Thymus (tissue), 14 donors: ENCODE measurements around the gene PRLR. TPM values are rescaled to one million over a fixed set of nuclear protein-coding genes. Genes with fewer than 3 reads are reported as not detected.

Experiments used
- DNase-seq, 9 donors: peaks; one replicate each; pipeline ENCODE4 v3.0.0-alpha.2; 2013; ENCODE audit warnings: low spot score in 9 of 9, low read depth in 6 of 9, missing footprints in 1 of 9
- H3K27ac ChIP-seq, 2 donors: one replicate each; pipeline ENCODE4 v1.5.1; 2013; ENCODE audit warnings: control low read depth in 1 of 2, low read depth in 1 of 2, low read length in 1 of 2, mild to moderate bottlenecking in 1 of 2, moderate library complexity in 1 of 2
- H3K27me3 ChIP-seq, 2 donors: one replicate each; pipeline ENCODE4 v1.5.1; 2013; ENCODE audit warnings: low read length in 1 of 2; ENCODE audit not compliant: control insufficient read depth in 2 of 2, insufficient read depth in 1 of 2
- H3K36me3 ChIP-seq, 2 donors: one replicate each; pipeline ENCODE4 v1.5.1; 2013; ENCODE audit warnings: low read length in 1 of 2, mild to moderate bottlenecking in 1 of 2, moderate library complexity in 1 of 2; ENCODE audit not compliant: control insufficient read depth in 2 of 2, insufficient read depth in 2 of 2
- H3K4me1 ChIP-seq, 2 donors: one replicate each; pipeline ENCODE4 v1.5.1; 2013; ENCODE audit warnings: low read length in 2 of 2; ENCODE audit not compliant: control insufficient read depth in 2 of 2, insufficient read depth in 2 of 2
- H3K4me3 ChIP-seq, 2 donors: one replicate each; pipeline ENCODE4 v1.5.1; 2013; ENCODE audit warnings: low read length in 2 of 2, control low read depth in 1 of 2, mild to moderate bottlenecking in 1 of 2
- H3K9me3 ChIP-seq, 2 donors: one replicate each; pipeline ENCODE4 v1.5.1; 2013; ENCODE audit warnings: low read length in 1 of 2, mild to moderate bottlenecking in 1 of 2; ENCODE audit not compliant: control insufficient read depth in 2 of 2, insufficient read depth in 1 of 2
- WGBS: extraction: QIAGEN DNeasy Blood & Tissue Kit; methylation state at CpG from one replicate; pipeline ENCODE4 v1.1.7; 2013; 5-methylcytosine and 5-hydroxymethylcytosine counted together
- long read RNA-seq, 10 donors: transcript quantifications; one replicate each; lab custom pipeline, GENCODE V29; 2026
- polyA plus RNA-seq: library from polyadenylated mRNA; stranded (reverse); fragments of 200-250 nt; gene quantifications from one replicate; pipeline ENCODE4 v1.2.3, GENCODE V29; 2013
- total RNA-seq: library from RNA; stranded (reverse); fragments of 120-200 nt; gene quantifications from one replicate; pipeline ENCODE4 v1.2.4, GENCODE V29; 2013
- donor health status: healthy.

The PRLR gene
- total RNA-seq: 1.7 TPM
- polyA plus RNA-seq: 0.75 TPM
- long read RNA-seq, donor 1: 0 reads
- long read RNA-seq, donor 2: 0 reads
- long read RNA-seq, donor 3: 0 reads
- long read RNA-seq, donor 4: 0 reads
- long read RNA-seq, donor 5: 0 reads
- long read RNA-seq, donor 6: 0 reads
- long read RNA-seq, donor 7: 0 reads
- long read RNA-seq, donor 8: 0 reads
- long read RNA-seq, donor 9: 0 reads
- long read RNA-seq, donor 10: 0 reads

- WGBS: 4% methylated on average over 42 of the region's 42 CpGs
- peaks cover 27 to 54% of the 10 kb centered on the region in 2 donors for H3K27me3 ChIP-seq
- no peaks in the 10 kb centered on the region for H3K36me3 ChIP-seq
- H3K9me3 ChIP-seq: no peaks in the 10 kb centered on the region
- peak within 1 kb of the TSS in 1 of 2 donors; percentile 14 for H3K4me3 ChIP-seq
- DNase-seq: peak in 1 of 9 donors; percentile 7
- no peak within 1 kb of the TSS for H3K27ac ChIP-seq
- H3K4me1 ChIP-seq: no peaks in the 10 kb centered on the region
These were observed at the start of gene PRLR for GRCh38 chr5:35230038-35230611. TSS of gene PRLR (minus strand) at chr5:35230487. CDS start at chr5:35089620, 140,867 bp downstream.

- H3K4me3 ChIP-seq: no peak overlapping the region
- DNase-seq: no peak
- no peaks in the 10 kb centered on the region for H3K4me1 ChIP-seq
- H3K27ac ChIP-seq: no peak overlapping the region
- no peaks in the 10 kb centered on the region for H3K36me3 ChIP-seq
- H3K9me3 ChIP-seq: no peaks in the 10 kb centered on the region
- WGBS: 77% methylated on average over 2 of the region's 2 CpGs
- no peaks in the 10 kb centered on the region for H3K27me3 ChIP-seq
These were observed 44.7 kb upstream of the PRLR start for GRCh38 chr5:35274839-35275509.

DNA sequence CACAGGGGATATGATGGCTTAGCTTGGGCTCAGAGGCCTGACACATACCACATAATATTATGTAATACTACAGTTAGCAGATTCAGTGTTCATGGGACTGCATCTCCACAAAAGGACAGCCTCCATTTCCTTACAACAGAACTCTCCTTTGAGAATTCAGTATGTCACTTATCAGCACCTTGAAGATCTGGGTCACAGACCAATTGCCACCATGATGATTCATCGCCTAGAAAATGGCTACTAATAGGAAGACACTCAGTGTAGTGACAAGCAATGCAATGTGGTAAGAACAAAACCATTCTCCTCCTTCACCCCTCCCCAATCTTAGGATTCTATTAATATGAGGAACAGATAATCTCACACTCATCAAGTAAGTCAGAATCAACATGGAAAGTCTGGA, 38.7 kb upstream of the PRLR start:
- no peaks in the 10 kb centered on the region for H3K27me3 ChIP-seq
- no peak for DNase-seq
- no peak overlapping the region for H3K27ac ChIP-seq
- H3K4me3 ChIP-seq: no peak overlapping the region
- H3K36me3 ChIP-seq: no peaks in the 10 kb centered on the region
- no peaks in the 10 kb centered on the region for H3K4me1 ChIP-seq
- no peaks in the 10 kb centered on the region for H3K9me3 ChIP-seq
- 96% methylated on average over 1 of the region's 1 CpG for WGBS

DNA sequence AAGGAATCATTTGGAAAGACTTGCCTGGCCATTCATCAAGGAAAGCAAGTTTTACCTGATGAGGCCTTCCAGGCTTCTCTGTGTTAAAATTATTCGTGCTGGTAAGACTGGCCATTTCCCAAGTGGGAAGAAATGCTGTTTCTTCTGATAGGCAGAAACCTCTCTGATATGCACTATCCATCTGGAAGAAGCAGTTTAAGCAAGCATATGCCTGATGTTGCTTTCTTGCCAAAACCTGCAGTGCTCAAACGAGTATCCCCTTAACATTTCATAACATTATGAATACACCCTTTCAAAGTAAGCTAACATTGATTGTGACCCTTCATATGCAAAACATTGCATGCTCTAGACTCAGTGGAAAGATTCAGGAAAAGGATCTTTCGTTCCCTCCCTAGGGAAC, 36.0 kb upstream of the PRLR start:
- no peaks in the 10 kb centered on the region for H3K36me3 ChIP-seq
- H3K4me3 ChIP-seq: no peak overlapping the region
- no peak for DNase-seq
- 87% methylated on average over 3 of the region's 3 CpGs for WGBS
- H3K9me3 ChIP-seq: peaks cover 0 to 4% of the 10 kb centered on the region in 2 donors
- no peaks in the 10 kb centered on the region for H3K4me1 ChIP-seq
- H3K27me3 ChIP-seq: no peaks in the 10 kb centered on the region
- H3K27ac ChIP-seq: no peak overlapping the region

DNA sequence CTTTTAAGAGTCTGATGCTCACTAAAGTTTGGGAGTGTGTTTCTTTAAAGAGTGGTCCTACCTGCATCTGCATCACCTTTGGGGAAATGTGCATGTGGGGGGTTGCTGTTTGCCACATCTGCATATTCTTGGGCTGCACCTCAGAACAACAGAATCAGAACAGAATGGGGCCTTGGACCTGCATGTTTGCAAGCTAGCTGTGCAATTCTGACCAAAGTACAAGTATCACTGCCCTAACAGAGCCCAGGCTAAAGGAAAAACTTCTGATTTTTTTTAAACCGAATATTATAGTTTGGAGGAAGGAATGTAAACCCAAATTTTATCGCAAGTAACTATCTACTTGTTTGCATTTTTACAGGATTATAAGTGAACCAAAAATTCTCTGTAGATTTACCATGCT, 34.2 kb upstream of the PRLR start:
- H3K9me3 ChIP-seq: peaks cover 0 to 4% of the 10 kb centered on the region in 2 donors
- H3K36me3 ChIP-seq: no peaks in the 10 kb centered on the region
- no peak overlapping the region for H3K4me3 ChIP-seq
- no peaks in the 10 kb centered on the region for H3K27me3 ChIP-seq
- H3K4me1 ChIP-seq: no peaks in the 10 kb centered on the region
- DNase-seq: no peak
- WGBS: 98% methylated on average over 2 of the region's 2 CpGs
- no peak overlapping the region for H3K27ac ChIP-seq

GRCh38 chr5:35263266-35263877, 33.1 kb upstream of the PRLR start:
- H3K4me3 ChIP-seq: no peak overlapping the region
- 86% methylated on average over 2 of the region's 2 CpGs for WGBS
- no peaks in the 10 kb centered on the region for H3K4me1 ChIP-seq

GRCh38 chr5:35253582-35253981, 23.3 kb upstream of the PRLR start:
- 96% methylated on average over 3 of the region's 3 CpGs for WGBS
- DNase-seq: no peak
- Histone ChIP-seq H3K36me3 (no peaks in the 10 kb centered on the region), H3K27me3 (no peaks in the 10 kb centered on the region), H3K4me3 (no peak overlapping the region), H3K4me1 (no peaks in the 10 kb centered on the region), H3K9me3 (peaks cover 0 to 7% of the 10 kb centered on the region in 2 donors), H3K27ac (no peak overlapping the region)

More at GRCh38 chr5:35263266-35263877, 33.1 kb upstream of the PRLR start:
- no peaks in the 10 kb centered on the region for H3K36me3 ChIP-seq
- H3K9me3 ChIP-seq: peaks cover 0 to 4% of the 10 kb centered on the region in 2 donors
- H3K27me3 ChIP-seq: no peaks in the 10 kb centered on the region
- no peak for DNase-seq
- no peak overlapping the region for H3K27ac ChIP-seq

DNA sequence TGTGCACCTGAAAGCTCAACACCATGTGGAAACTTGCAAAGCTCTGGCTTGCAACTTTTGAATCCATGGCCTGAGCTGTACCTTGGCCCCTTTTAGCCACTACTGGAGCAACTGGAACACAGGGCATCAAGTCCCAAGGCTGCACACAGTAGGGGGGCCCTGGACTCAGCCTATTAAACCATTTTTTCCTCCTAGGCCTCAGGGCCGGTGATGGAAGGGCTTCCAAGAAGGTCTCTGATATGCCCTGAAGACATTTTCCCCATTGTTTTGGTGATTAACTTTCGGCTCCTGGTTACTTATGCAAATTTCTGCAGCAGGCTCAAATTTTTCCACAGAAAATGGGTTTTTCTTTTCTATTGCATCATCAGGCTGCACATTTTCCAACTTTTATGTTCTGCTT, 22.7 kb upstream of the PRLR start:
- H3K27ac ChIP-seq: no peak overlapping the region
- DNase-seq: no peak
- no peak overlapping the region for H3K4me3 ChIP-seq
- H3K4me1 ChIP-seq: no peaks in the 10 kb centered on the region
- WGBS: 94% methylated on average over 2 of the region's 2 CpGs
- no peaks in the 10 kb centered on the region for H3K27me3 ChIP-seq
- peaks cover 0 to 7% of the 10 kb centered on the region in 2 donors for H3K9me3 ChIP-seq
- H3K36me3 ChIP-seq: no peaks in the 10 kb centered on the region
